GM12878 (cell line): Measurements from ENCODE around the gene SAMD1. TPM values are rescaled to one million over a fixed set of nuclear protein-coding genes. Genes with fewer than 3 reads are reported as not detected.

Experiments
- ATAC-seq: fragments of 200-7000 bp; cut with Tn5 transposase; 3 replicates; pipeline ENCODE4 v1.9.1; 2020; ENCODE audit warnings: mild to moderate bottlenecking, moderate library complexity
- BruUV-seq: library from RNA; stranded (reverse); fragments of 400-500 nt; replicated peaks from 2 replicates; lab custom pipeline; 2021; lab: Mats Ljungman, UMichigan
- CTCF ChIA-PET: fragments of 300-600 bp; sonication (Branson Sonifier 250); formaldehyde crosslinking; extraction: SDS; loops from one replicate; lab custom pipeline; 2021; ENCODE audit warnings: inconsistent platforms; lab: Yijun Ruan, JAX
- POLR2A ChIA-PET: fragments of 350-600 bp; formaldehyde crosslinking; extraction: SDS; loops from one replicate; lab custom pipeline; 2021; ENCODE audit warnings: inconsistent platforms; lab: Charles Lee
- RAD21 ChIA-PET: fragments of 300-600 bp; sonication (Branson Sonifier 250); formaldehyde crosslinking; loops from one replicate; lab custom pipeline; 2023; ENCODE audit warnings: antibody characterized with exemption; ENCODE audit not compliant: unreplicated experiment; lab: Charles Lee
- SMC1A ChIA-PET: fragments of 300-600 bp; sonication (Branson Sonifier 250); formaldehyde crosslinking; loops from one replicate; lab custom pipeline; 2023; ENCODE audit not compliant: unreplicated experiment, uncharacterized antibody; lab: Charles Lee
- DNase-seq: peaks from one replicate; pipeline ENCODE4 v3.0.0-alpha.2; 2011; ENCODE audit warnings: low read depth, low spot score
- FAIRE-seq: peaks from 3 replicates; lab custom pipeline; 2011; peaks lifted over from hg19 to GRCh38; lab: Jason Lieb, UNC
- H2AFZ ChIP-seq: 2 replicates; pipeline ENCODE4 v1.6.0; 2011; ENCODE audit warnings: low read depth, low read length, control low read depth; ENCODE audit not compliant: control insufficient read depth
- H3K27ac ChIP-seq: 2 replicates; pipeline ENCODE4 v1.5.1; 2011; ENCODE audit warnings: control low read depth; ENCODE audit not compliant: control insufficient read depth, insufficient read depth
- H3K27me3 ChIP-seq, 2 experiments: replicated peaks in 1 of 2; 2 replicates each; pipeline versions ENCODE4 v1.6.0 to v1.6.1; 2011; ENCODE audit warnings: low read length in 1 of 2; ENCODE audit not compliant: control insufficient read depth in 2 of 2, insufficient read depth in 2 of 2
- H3K36me3 ChIP-seq, 2 experiments: 2 replicates each; pipeline ENCODE4 v1.5.1; 2011; ENCODE audit warnings: low read length in 1 of 2; ENCODE audit not compliant: control insufficient read depth in 2 of 2, insufficient read depth in 2 of 2
- H3K4me1 ChIP-seq: 2 replicates; pipeline ENCODE4 v1.6.1; 2011; ENCODE audit warnings: mild to moderate bottlenecking, low read length, moderate library complexity, mixed read lengths; ENCODE audit not compliant: control insufficient read depth, insufficient read depth
- H3K4me2 ChIP-seq: 2 replicates; pipeline ENCODE4 v1.6.0; 2011; ENCODE audit warnings: control low read depth; ENCODE audit not compliant: control insufficient read depth, insufficient read depth
- H3K4me3 ChIP-seq: fragments of 200-600 bp; sonication (generic); 2 replicates; pipeline ENCODE4 v1.5.1; 2016
- H3K79me2 ChIP-seq: 2 replicates; pipeline ENCODE4 v1.6.0; 2011; ENCODE audit warnings: low read length; ENCODE audit not compliant: control insufficient read depth, insufficient read depth
- H3K9ac ChIP-seq: 2 replicates; pipeline ENCODE4 v1.8.0; 2011; ENCODE audit warnings: low read length, control low read depth, mixed read lengths; ENCODE audit not compliant: control insufficient read depth, insufficient read depth
- H3K9me3 ChIP-seq: replicated peaks from 3 replicates; pipeline ENCODE4 v1.5.1; 2011; ENCODE audit warnings: mild to moderate bottlenecking, low read length; ENCODE audit not compliant: control insufficient read depth, insufficient read depth
- H4K20me1 ChIP-seq: 2 replicates; pipeline ENCODE4 v1.6.0; 2011; ENCODE audit not compliant: control insufficient read depth, insufficient read depth
- CUX1 ChIP-seq: IDR thresholded peaks from 2 replicates; pipeline ENCODE4 v1.6.1; 2012; ENCODE audit warnings: improper control_type of control experiment, low read depth, low read length; ENCODE audit not compliant: insufficient replicate concordance
- IKZF1 ChIP-seq: fragments of 450-650 bp; conservative IDR thresholded peaks from 2 replicates; pipeline ENCODE4 v1.6.1; 2017; ENCODE audit warnings: antibody characterized with exemption, mild to moderate bottlenecking
- JUNB ChIP-seq: IDR thresholded peaks from 2 replicates; pipeline ENCODE4 v1.6.1; 2016; ENCODE audit warnings: antibody characterized with exemption, mild to moderate bottlenecking
- KLF5 ChIP-seq: fragments of 450-650 bp; IDR thresholded peaks from 2 replicates; pipeline ENCODE4 v1.6.1; 2014; ENCODE audit warnings: mild to moderate bottlenecking; ENCODE audit not compliant: partially characterized antibody
- WGBS: methylation state at CpG from one replicate; pipeline ENCODE4 v1.1.6; 2016; ENCODE audit warnings: low lambda C conversion rate; ENCODE audit not compliant: insufficient replicate concordance, insufficient coverage; ENCODE audit errors: missing lambda C conversion rate; 5-methylcytosine and 5-hydroxymethylcytosine counted together
- in situ Hi-C: fragments of 300-500 bp; cut with MboI; formaldehyde crosslinking; loops from 9 replicates; pipeline ENCODE4 v1.14.3; 2018; ENCODE audit warnings: mixed read lengths
- intact Hi-C: fragments of 100-400 bp; cut with micrococcal nuclease; formaldehyde crosslinking; loops from one replicate; pipeline ENCODE4 v1.14.2; 2022; ENCODE audit not compliant: unreplicated experiment
- polyA plus RNA-seq, 11 experiments: library from polyadenylated mRNA; depleted of rRNA in 4 of 11; unstranded in 6 of 11; stranded (reverse) in 5 of 11; fragments of >200 nt; fragmentation: Nextera tagmentation in 4 of 11; fragmentation: Illumina TruSeq in 1 of 11; extraction: Ambion mirVana in 4 of 11; extraction: Trizol in 1 of 11; gene quantifications; 1 replicate in 1 of 11; 2 replicates in 10 of 11; pipeline versions ENCODE4 v1.2.1 to v1.2.3, GENCODE V29; 2011 to 2016; ENCODE audit warnings: inconsistent platforms in 2 of 11, missing spikeins in 2 of 11, low read depth in 1 of 11
- total RNA-seq, 4 experiments: library from RNA; depleted of rRNA in 3 of 4; stranded (reverse); fragments of >200 nt in 3 of 4; fragmentation: Illumina TruSeq in 1 of 4; extraction: Trizol in 1 of 4; gene quantifications; 2 replicates each; pipeline versions ENCODE4 v1.2.1 to v1.2.3, GENCODE V29; 2013 to 2021
- TF ChIP-seq, protein P1 (sequence below): fragments of 450-650 bp; IDR thresholded peaks from 2 replicates; pipeline ENCODE4 v1.6.1; 2017; ENCODE audit warnings: mild to moderate bottlenecking, moderate library complexity
- TF ChIP-seq, protein P2 (sequence below): fragments of 450-650 bp; IDR thresholded peaks from 2 replicates; pipeline ENCODE4 v1.6.1; 2018; ENCODE audit warnings: mild to moderate bottlenecking, low read depth, moderate library complexity; ENCODE audit not compliant: partially characterized antibody
- TF ChIP-seq, protein P3 (sequence below): IDR thresholded peaks from 2 replicates; pipeline ENCODE4 v1.6.1; 2012; ENCODE audit warnings: low read length, inconsistent platforms

The SAMD1 gene
- total and polyA plus RNA-seq, 10 of the 15 experiments (the other 5 are each of a cell fraction or from before 2014, with no cell fraction given) = 3.0 to 71.7 (median 19.3) TPM

- Histone ChIP-seq H3K4me1 (peaks cover 19% of the 10 kb centered on the region), H3K27me3 (no peaks in the 10 kb centered on the region), H3K27ac (no peak overlapping the region), H3K9me3 (no peaks in the 10 kb centered on the region), H3K36me3 (no peaks in the 10 kb centered on the region), H2AFZ (no peak overlapping the region), H3K9ac (no peak overlapping the region), H3K4me3 (no peak overlapping the region), H3K79me2 (no peaks in the 10 kb centered on the region), H4K20me1 (no peaks in the 10 kb centered on the region), H3K4me2 (no peak overlapping the region)
- ATAC-seq = no peak
- intact Hi-C loops = loop anchor here (5.0 kb wide), 1 partner anchor 277 kb away; no protein-coding TSS in a partner anchor
- ChIA-PET CTCF (interaction anchor here (0.7 to 6.7 kb wide), 21 partner anchors 10 to 472 kb away, joined by 3 to 152 read pairs (median 5); partner anchors contain the start of genes ASF1B, IL27RA and NANOS3), POLR2A (interaction anchor here (0.6 to 1.3 kb wide), 2 partner anchors 10 to 200 kb away, joined by 4 to 5 read pairs; no protein-coding TSS in a partner anchor), SMC1A (interaction anchor here (1.0 to 5.4 kb wide), 6 partner anchors 11 to 190 kb away, joined by 3 to 47 read pairs (median 6); partner anchors contain the start of gene NANOS3), RAD21 (interaction anchor here (1.0 to 3.1 kb wide), 10 partner anchors 10 to 190 kb away, joined by 3 to 40 read pairs (median 8); no protein-coding TSS in a partner anchor)
- in situ Hi-C loops = loop anchor here (5.0 to 25.0 kb wide), 3 partner anchors 188 to 783 kb away; no protein-coding TSS in a partner anchor
- no peak for FAIRE-seq
- 84% methylated on average over 43 of the region's 43 CpGs for WGBS
- BruUV-seq = no TSS peak
- DNase-seq = no peak
- no peak for TF ChIP-seq IKZF1
- TF ChIP-seq KLF5 = no peak
- TF ChIP-seq, protein P1, sequence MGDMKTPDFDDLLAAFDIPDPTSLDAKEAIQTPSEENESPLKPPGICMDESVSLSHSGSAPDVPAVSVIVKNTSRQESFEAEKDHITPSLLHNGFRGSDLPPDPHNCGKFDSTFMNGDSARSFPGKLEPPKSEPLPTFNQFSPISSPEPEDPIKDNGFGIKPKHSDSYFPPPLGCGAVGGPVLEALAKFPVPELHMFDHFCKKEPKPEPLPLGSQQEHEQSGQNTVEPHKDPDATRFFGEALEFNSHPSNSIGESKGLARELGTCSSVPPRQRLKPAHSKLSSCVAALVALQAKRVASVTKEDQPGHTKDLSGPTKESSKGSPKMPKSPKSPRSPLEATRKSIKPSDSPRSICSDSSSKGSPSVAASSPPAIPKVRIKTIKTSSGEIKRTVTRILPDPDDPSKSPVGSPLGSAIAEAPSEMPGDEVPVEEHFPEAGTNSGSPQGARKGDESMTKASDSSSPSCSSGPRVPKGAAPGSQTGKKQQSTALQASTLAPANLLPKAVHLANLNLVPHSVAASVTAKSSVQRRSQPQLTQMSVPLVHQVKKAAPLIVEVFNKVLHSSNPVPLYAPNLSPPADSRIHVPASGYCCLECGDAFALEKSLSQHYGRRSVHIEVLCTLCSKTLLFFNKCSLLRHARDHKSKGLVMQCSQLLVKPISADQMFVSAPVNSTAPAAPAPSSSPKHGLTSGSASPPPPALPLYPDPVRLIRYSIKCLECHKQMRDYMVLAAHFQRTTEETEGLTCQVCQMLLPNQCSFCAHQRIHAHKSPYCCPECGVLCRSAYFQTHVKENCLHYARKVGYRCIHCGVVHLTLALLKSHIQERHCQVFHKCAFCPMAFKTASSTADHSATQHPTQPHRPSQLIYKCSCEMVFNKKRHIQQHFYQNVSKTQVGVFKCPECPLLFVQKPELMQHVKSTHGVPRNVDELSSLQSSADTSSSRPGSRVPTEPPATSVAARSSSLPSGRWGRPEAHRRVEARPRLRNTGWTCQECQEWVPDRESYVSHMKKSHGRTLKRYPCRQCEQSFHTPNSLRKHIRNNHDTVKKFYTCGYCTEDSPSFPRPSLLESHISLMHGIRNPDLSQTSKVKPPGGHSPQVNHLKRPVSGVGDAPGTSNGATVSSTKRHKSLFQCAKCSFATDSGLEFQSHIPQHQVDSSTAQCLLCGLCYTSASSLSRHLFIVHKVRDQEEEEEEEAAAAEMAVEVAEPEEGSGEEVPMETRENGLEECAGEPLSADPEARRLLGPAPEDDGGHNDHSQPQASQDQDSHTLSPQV = no peak
- no peak for TF ChIP-seq CUX1
- no peak for TF ChIP-seq JUNB
- TF ChIP-seq, protein P2, sequence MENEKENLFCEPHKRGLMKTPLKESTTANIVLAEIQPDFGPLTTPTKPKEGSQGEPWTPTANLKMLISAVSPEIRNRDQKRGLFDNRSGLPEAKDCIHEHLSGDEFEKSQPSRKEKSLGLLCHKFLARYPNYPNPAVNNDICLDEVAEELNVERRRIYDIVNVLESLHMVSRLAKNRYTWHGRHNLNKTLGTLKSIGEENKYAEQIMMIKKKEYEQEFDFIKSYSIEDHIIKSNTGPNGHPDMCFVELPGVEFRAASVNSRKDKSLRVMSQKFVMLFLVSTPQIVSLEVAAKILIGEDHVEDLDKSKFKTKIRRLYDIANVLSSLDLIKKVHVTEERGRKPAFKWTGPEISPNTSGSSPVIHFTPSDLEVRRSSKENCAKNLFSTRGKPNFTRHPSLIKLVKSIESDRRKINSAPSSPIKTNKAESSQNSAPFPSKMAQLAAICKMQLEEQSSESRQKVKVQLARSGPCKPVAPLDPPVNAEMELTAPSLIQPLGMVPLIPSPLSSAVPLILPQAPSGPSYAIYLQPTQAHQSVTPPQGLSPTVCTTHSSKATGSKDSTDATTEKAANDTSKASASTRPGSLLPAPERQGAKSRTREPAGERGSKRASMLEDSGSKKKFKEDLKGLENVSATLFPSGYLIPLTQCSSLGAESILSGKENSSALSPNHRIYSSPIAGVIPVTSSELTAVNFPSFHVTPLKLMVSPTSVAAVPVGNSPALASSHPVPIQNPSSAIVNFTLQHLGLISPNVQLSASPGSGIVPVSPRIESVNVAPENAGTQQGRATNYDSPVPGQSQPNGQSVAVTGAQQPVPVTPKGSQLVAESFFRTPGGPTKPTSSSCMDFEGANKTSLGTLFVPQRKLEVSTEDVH = no peak
- TF ChIP-seq, protein P3, sequence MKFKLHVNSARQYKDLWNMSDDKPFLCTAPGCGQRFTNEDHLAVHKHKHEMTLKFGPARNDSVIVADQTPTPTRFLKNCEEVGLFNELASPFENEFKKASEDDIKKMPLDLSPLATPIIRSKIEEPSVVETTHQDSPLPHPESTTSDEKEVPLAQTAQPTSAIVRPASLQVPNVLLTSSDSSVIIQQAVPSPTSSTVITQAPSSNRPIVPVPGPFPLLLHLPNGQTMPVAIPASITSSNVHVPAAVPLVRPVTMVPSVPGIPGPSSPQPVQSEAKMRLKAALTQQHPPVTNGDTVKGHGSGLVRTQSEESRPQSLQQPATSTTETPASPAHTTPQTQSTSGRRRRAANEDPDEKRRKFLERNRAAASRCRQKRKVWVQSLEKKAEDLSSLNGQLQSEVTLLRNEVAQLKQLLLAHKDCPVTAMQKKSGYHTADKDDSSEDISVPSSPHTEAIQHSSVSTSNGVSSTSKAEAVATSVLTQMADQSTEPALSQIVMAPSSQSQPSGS = no peak
Observed at GRCh38 chr19:14070268-14071050, 20.1 kb downstream of the SAMD1 start.
